Dermis microvascular lymphatic vessel endothelial cell (primary cell): Measurements from ENCODE around the gene PCDHGB2. TPM values are rescaled to one million over a fixed set of nuclear protein-coding genes. Genes with fewer than 3 reads are reported as not detected.
"Not testable (repeated sequence)": the region's sequence is repeated elsewhere in the genome, so short reads cannot be mapped to it uniquely, and the experiment has no call there.

ENCODE experiments used
- DNase-seq, 2 donors: peaks; one replicate each; pipeline versions ENCODE4 v3.0.0 to v3.0.0-alpha.2; 2010; ENCODE audit warnings: low read depth in 2 of 2
- total RNA-seq: library from RNA; depleted of rRNA; stranded (reverse); fragments of >200 nt; gene quantifications from 2 replicates; pipeline ENCODE4 v1.2.1, GENCODE V29; 2014

Gene PCDHGB2
- total RNA-seq, 1 donor from 2014 or later: 0.64 TPM

- no peak for DNase-seq
These were observed 24.9 kb downstream of the PCDHGB2 start for GRCh38 chr5:141384471-141385267.

- DNase-seq: peak in 1 of 2 donors; percentile 56
These were observed 27.9 kb downstream of the PCDHGB2 start, which contains the start of gene PCDHGB4 for GRCh38 chr5:141387557-141388311. Gene PCDHGB4, plus strand, starts transcription at chr5:141387698. Its CDS starts 187 bp downstream, at chr5:141387885.

GRCh38 chr5:141388661-141389060 is 28.9 kb downstream of the PCDHGB2 start:
- DNase-seq: no peak

- DNase-seq: no peak
These were observed 29.6 kb downstream of the PCDHGB2 start for GRCh38 chr5:141389153-141390042.

- DNase-seq: no peak
These were observed 32.8 kb downstream of the PCDHGB2 start, which contains the start of gene PCDHGA8 for GRCh38 chr5:141392429-141393198. Gene PCDHGA8, plus strand, starts transcription at chr5:141392633. Its CDS starts 181 bp downstream, at chr5:141392814.

- DNase-seq: no peak
These were observed 33.5 kb downstream of the PCDHGB2 start for GRCh38 chr5:141393267-141393666.

GRCh38 chr5:141394401-141395187 is 34.8 kb downstream of the PCDHGB2 start:
- not testable (repeated sequence) for DNase-seq

- DNase-seq: peak; percentile 18 to 70
These were observed 38.2 kb downstream of the PCDHGB2 start, which contains the start of gene PCDHGB5 for GRCh38 chr5:141397756-141398551. Gene PCDHGB5, plus strand, starts transcription at chr5:141397947. Its CDS starts 181 bp downstream, at chr5:141398128.

- no peak for DNase-seq
These were observed 38.8 kb downstream of the PCDHGB2 start for GRCh38 chr5:141398608-141399007.

GRCh38 chr5:141399555-141400258 is 39.9 kb downstream of the PCDHGB2 start:
- no peak for DNase-seq

- DNase-seq: peak in 1 of 2 donors; percentile 37
These were observed 42.9 kb downstream of the PCDHGB2 start, which contains the start of gene PCDHGA9 for GRCh38 chr5:141402553-141403243. Gene PCDHGA9, plus strand, starts transcription at chr5:141402778. Its CDS starts 175 bp downstream, at chr5:141402953.

- DNase-seq: no peak
These were observed 43.6 kb downstream of the PCDHGB2 start for GRCh38 chr5:141403387-141403786.

- peak; percentile 11 to 35 for DNase-seq
These were observed 48.2 kb downstream of the PCDHGB2 start, which contains the start of gene PCDHGB6 for GRCh38 chr5:141407790-141408505. Gene PCDHGB6, plus strand, starts transcription at chr5:141408021. Its CDS starts 182 bp downstream, at chr5:141408203.

GRCh38 chr5:141409598-141410306 is 50.0 kb downstream of the PCDHGB2 start:
- DNase-seq: no peak

GRCh38 chr5:141411575-141411974 is 51.8 kb downstream of the PCDHGB2 start:
- DNase-seq: no peak
